HUES48 (cell line): ENCODE measurements around the gene TTLL3.

Experiments
- H3K27ac ChIP-seq: one replicate; pipeline ENCODE4 v1.7.0; 2013; ENCODE audit warnings: low read depth, low read length, inconsistent platforms
- H3K27me3 ChIP-seq: 2 replicates; pipeline ENCODE4 v1.6.1; 2013; ENCODE audit warnings: mild to moderate bottlenecking, low read length; ENCODE audit not compliant: control insufficient read depth, insufficient read depth
- H3K36me3 ChIP-seq: 2 replicates; pipeline ENCODE4 v1.6.1; 2013; ENCODE audit warnings: low read length; ENCODE audit not compliant: control insufficient read depth, insufficient read depth
- H3K4me1 ChIP-seq: 2 replicates; pipeline ENCODE4 v1.6.1; 2013; ENCODE audit warnings: mild to moderate bottlenecking, low read length; ENCODE audit not compliant: control insufficient read depth, insufficient read depth
- H3K4me3 ChIP-seq: 2 replicates; pipeline ENCODE4 v1.5.1; 2013; ENCODE audit warnings: mild to moderate bottlenecking, low read depth, low read length
- H3K9ac ChIP-seq: 2 replicates; pipeline ENCODE4 v1.6.1; 2013; ENCODE audit warnings: mild to moderate bottlenecking, low read depth, low read length, moderate library complexity
- H3K9me3 ChIP-seq: 2 replicates; pipeline ENCODE4 v1.6.1; 2013; ENCODE audit warnings: low read length; ENCODE audit not compliant: control insufficient read depth, insufficient read depth

The TTLL3 gene

GRCh38 chr3:9826815-9827573, 16.9 kb downstream of the TTLL3 start:
- Histone ChIP-seq H3K9ac (no peak overlapping the region), H3K4me3 (no peak overlapping the region), H3K36me3 (no peaks in the 10 kb centered on the region), H3K27me3 (no peaks in the 10 kb centered on the region), H3K4me1 (no peaks in the 10 kb centered on the region), H3K27ac (no peak overlapping the region), H3K9me3 (no peaks in the 10 kb centered on the region)

GRCh38 chr3:9828801-9829755, 19.0 kb downstream of the TTLL3 start:
- no peaks in the 10 kb centered on the region for H3K4me1 ChIP-seq
- H3K27me3 ChIP-seq, result no peaks in the 10 kb centered on the region
- no peaks in the 10 kb centered on the region for H3K9me3 ChIP-seq
- no peak overlapping the region for H3K9ac ChIP-seq
- no peaks in the 10 kb centered on the region for H3K36me3 ChIP-seq
- H3K27ac ChIP-seq, result no peak overlapping the region
- no peak overlapping the region for H3K4me3 ChIP-seq

- H3K27ac ChIP-seq, result no peak overlapping the region
- H3K36me3 ChIP-seq, result peaks cover 8% of the 10 kb centered on the region; the same call in 1 of the 2 replicates
- H3K9me3 ChIP-seq, result no peaks in the 10 kb centered on the region
- no peak overlapping the region for H3K9ac ChIP-seq
- H3K4me1 ChIP-seq, result no peaks in the 10 kb centered on the region
- no peaks in the 10 kb centered on the region for H3K27me3 ChIP-seq
- H3K4me3 ChIP-seq, result no peak overlapping the region
Measured at GRCh38 chr3:9831253-9831652, 21.2 kb downstream of the TTLL3 start.

- Histone ChIP-seq H3K36me3 (peaks cover 8% of the 10 kb centered on the region), H3K9me3 (no peaks in the 10 kb centered on the region), H3K27me3 (no peaks in the 10 kb centered on the region), H3K4me1 (no peaks in the 10 kb centered on the region), H3K9ac (no peak overlapping the region), H3K4me3 (no peak overlapping the region), H3K27ac (no peak overlapping the region)
Measured at GRCh38 chr3:9833078-9833477, 23.0 kb downstream of the TTLL3 start.

- Histone ChIP-seq H3K4me1 (no peaks in the 10 kb centered on the region), H3K9ac (no peak overlapping the region), H3K27ac (no peak overlapping the region), H3K36me3 (peaks cover 18% of the 10 kb centered on the region), H3K4me3 (no peak overlapping the region), H3K27me3 (no peaks in the 10 kb centered on the region), H3K9me3 (no peaks in the 10 kb centered on the region)
Measured at GRCh38 chr3:9834520-9835380, 24.7 kb downstream of the TTLL3 start.

GRCh38 chr3:9837701-9838582, 27.9 kb downstream of the TTLL3 start:
- Histone ChIP-seq H3K4me3 (no peak overlapping the region), H3K36me3 (peaks cover 44% of the 10 kb centered on the region), H3K27me3 (no peaks in the 10 kb centered on the region), H3K9me3 (no peaks in the 10 kb centered on the region), H3K27ac (no peak overlapping the region), H3K4me1 (no peaks in the 10 kb centered on the region; the same call in 1 of the 2 replicates), H3K9ac (no peak overlapping the region)

- H3K27me3 ChIP-seq, result no peaks in the 10 kb centered on the region
- peaks cover 44% of the 10 kb centered on the region for H3K36me3 ChIP-seq
- no peaks in the 10 kb centered on the region for H3K9me3 ChIP-seq
- no peak overlapping the region for H3K9ac ChIP-seq
- no peaks in the 10 kb centered on the region; the same call in 1 of the 2 replicates for H3K4me1 ChIP-seq
- no peak overlapping the region for H3K27ac ChIP-seq
- no peak overlapping the region for H3K4me3 ChIP-seq
Measured at GRCh38 chr3:9838856-9839255, 28.8 kb downstream of the TTLL3 start.

GRCh38 chr3:9841015-9841414, 31.0 kb downstream of the TTLL3 start:
- Histone ChIP-seq H3K36me3 (peaks cover 37% of the 10 kb centered on the region), H3K27me3 (no peaks in the 10 kb centered on the region), H3K9me3 (no peaks in the 10 kb centered on the region), H3K4me3 (no peak overlapping the region), H3K27ac (no peak overlapping the region), H3K4me1 (peaks cover 4% of the 10 kb centered on the region; the same call in 1 of the 2 replicates), H3K9ac (no peak overlapping the region)

GRCh38 chr3:9843715-9844438, 33.8 kb downstream of the TTLL3 start, which contains the start of gene RPUSD3:
Gene RPUSD3 (minus strand): TSS chr3:9844008. CDS start chr3:9843990, 18 bp downstream.
- no peaks in the 10 kb centered on the region for H3K9me3 ChIP-seq
- H3K4me3 ChIP-seq, result peak within 1 kb of the TSS; percentile 78
- no peaks in the 10 kb centered on the region for H3K27me3 ChIP-seq
- peaks cover 32% of the 10 kb centered on the region for H3K36me3 ChIP-seq
- peak within 1 kb of the TSS; percentile 60 for H3K9ac ChIP-seq
- peak within 1 kb of the TSS; percentile 83 for H3K27ac ChIP-seq
- H3K4me1 ChIP-seq, result peaks cover 4% of the 10 kb centered on the region; the same call in 1 of the 2 replicates
